ENCODE data around the gene MSH3. TPM values are rescaled to one million over a fixed set of nuclear protein-coding genes. Genes with fewer than 3 reads are reported as not detected.
"Not testable (repeated sequence)": the region's sequence is repeated elsewhere in the genome, so short reads cannot be mapped to it uniquely, and the experiment has no call there.

MSH3 gene
- total RNA-seq, 1 donor from 2014 or later = 19.4 TPM

GRCh38 chr5:80789319-80790016 lies 135.0 kb downstream of the MSH3 start:
- intact Hi-C loops (cut with micrococcal nuclease) = not testable (repeated sequence)

DNA sequence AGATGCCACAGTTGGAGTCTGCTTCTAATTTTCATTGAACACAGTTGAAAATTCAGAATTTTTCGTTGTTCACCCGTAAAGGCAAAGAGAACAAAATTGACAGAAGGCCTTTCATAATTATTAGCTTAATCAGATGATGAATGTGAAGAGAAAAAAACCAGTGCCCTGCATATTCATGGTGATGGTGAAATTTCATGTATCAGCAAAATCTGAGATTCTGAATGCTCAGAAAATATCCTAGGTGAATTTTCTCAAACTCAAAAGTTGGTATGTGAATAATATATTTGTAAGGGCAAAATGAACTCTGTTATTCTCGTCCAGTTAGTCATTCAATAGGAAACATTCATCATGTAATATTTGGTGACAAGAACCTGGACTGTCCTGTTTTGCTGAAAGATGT lies 136.2 kb downstream of the MSH3 start:
- intact Hi-C loops (cut with micrococcal nuclease) = no loop called here

- intact Hi-C loops (cut with micrococcal nuclease) = no loop called here
Measured at GRCh38 chr5:80793354-80793753, 138.9 kb downstream of the MSH3 start.

DNA sequence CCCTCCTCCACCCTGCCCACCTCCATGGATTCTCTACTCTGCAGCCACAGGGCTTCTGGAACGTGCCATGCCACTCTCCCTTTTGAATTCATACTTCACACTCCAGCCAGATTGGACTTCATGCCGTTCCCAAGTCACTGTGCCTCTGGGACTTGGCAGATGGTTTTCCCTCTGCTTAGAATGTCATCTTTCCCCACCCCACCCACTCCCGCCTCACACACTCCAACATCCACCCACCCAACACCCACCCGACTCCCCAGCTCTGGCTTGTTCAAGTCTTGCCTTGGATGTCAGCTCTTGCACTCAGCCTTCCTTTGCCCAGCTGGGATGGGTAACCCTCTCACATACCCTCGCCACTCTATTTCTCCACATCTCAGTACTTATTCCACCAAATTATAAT lies 142.4 kb downstream of the MSH3 start:
- intact Hi-C loops (cut with micrococcal nuclease) = no loop called here

- intact Hi-C loops (cut with micrococcal nuclease) = no loop called here
Measured at GRCh38 chr5:80797428-80798024, 143.1 kb downstream of the MSH3 start.

- intact Hi-C loops (cut with micrococcal nuclease) = no loop called here
Measured at GRCh38 chr5:80798166-80798565, 143.7 kb downstream of the MSH3 start.

GRCh38 chr5:80798633-80799032 lies 144.2 kb downstream of the MSH3 start:
- intact Hi-C loops (cut with micrococcal nuclease) = no loop called here

GRCh38 chr5:80799041-80799440 lies 144.6 kb downstream of the MSH3 start:
- intact Hi-C loops (cut with micrococcal nuclease) = no loop called here

- intact Hi-C loops (cut with micrococcal nuclease) = no loop called here
Measured at GRCh38 chr5:80799573-80799972, 145.1 kb downstream of the MSH3 start.

DNA sequence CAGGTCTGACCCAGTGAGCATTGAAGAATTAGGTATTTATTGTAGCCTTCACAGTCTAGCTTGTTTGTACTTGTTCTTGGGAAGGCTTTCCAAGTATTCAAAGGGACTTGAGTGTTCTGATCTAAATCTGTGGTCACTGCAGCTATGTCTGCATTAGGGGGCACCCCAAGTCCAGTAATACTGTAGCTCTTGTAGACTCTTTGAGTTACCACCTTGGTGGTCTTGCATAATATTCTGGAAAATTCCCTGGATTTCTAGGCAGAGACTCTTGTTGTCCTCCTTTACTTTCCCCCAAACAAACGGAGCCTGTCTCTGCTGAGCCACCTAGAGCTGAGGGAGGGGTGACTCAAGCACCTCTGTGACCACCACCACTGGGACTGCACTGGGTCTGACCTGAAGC lies 149.9 kb downstream of the MSH3 start:
- intact Hi-C loops (cut with micrococcal nuclease) = no loop called here

- intact Hi-C loops (cut with micrococcal nuclease) = no loop called here
Measured at GRCh38 chr5:80805038-80805437, 150.6 kb downstream of the MSH3 start.

DNA sequence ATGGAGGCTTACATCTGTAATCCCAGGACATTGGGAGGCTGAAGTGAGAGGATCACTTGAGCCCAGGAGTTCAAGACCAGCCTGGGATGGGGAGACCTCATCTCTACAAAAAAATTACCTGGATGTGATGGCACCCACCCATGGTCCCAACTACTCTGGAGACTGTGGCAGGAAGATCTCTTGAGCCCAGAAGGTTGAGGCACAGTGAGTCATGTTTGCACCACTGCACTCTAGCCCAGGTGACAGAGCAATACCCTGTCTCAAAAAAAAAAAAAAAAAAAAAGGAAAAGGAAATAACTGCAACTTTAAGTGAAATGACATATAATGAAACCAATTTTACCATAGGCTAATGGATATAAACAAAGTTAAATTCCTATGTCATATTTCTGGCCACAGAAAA lies 152.5 kb downstream of the MSH3 start:
- intact Hi-C loops (cut with micrococcal nuclease) = no loop called here

- intact Hi-C loops (cut with micrococcal nuclease) = no loop called here
Measured at GRCh38 chr5:80809451-80809850, 155.0 kb downstream of the MSH3 start.

- intact Hi-C loops (cut with micrococcal nuclease) = no loop called here
Measured at GRCh38 chr5:80810425-80810824, 156.0 kb downstream of the MSH3 start.

- intact Hi-C loops (cut with micrococcal nuclease) = no loop called here
Measured at GRCh38 chr5:80816590-80816989, 162.1 kb downstream of the MSH3 start.

GRCh38 chr5:80820685-80821084 lies 166.2 kb downstream of the MSH3 start:
- intact Hi-C loops (cut with micrococcal nuclease) = no loop called here

DNA sequence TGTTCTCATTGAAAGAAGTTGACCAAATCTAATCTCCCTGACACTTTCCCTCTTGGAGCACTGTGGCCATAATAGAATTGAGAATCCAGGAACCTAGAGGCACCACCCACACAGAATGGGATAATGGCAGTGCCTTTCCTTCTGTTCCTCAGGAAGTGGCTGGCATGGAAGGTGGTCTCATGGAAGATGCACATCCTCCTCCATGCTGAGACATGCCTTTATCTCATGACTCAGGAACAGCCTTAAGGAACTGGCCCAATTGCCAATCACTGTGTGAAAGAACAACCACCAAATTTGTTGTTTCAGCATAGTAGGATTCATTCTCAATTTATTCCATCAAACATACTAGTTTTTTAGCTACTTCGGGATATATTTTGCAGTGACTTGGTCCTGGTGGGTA lies 168.2 kb downstream of the MSH3 start:
- intact Hi-C loops (cut with micrococcal nuclease) = no loop called here

- intact Hi-C loops (cut with micrococcal nuclease) = not testable (repeated sequence)
Measured at GRCh38 chr5:80824159-80824558, 169.7 kb downstream of the MSH3 start.

DNA sequence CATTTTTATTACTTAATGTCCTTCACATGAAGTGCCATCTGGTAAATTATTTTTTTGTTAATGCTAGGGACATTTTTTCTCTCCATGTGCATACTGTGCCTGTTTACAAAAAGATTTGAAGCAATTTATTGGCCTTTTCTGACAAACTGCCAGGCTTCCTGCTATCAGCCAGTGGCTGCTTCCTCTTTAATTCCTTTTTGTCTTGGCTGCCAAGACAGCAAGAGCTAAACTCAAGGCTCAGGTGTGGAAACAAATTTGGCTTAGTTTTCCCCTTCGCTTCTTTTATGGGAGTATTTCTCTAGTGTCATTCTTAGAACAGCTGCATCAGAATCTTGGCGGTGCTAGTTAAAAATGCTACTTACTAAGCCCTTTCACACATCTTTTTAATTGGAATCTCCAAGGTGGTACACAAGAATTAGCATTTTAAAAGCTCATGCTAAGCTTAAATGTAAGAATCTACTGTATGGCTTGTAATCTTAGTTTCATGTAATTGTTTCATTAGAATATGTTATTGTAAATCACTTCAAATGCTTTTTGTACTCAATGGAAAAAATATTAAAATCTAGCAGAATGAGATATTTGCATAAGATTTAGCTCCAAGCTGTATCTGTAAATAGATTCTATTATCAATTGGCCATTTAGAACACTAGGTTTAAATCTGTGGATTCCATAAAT lies 171.5 kb downstream of the MSH3 start:
- intact Hi-C loops (cut with micrococcal nuclease) = no loop called here

- intact Hi-C loops (cut with micrococcal nuclease) = no loop called here
Measured at GRCh38 chr5:80834710-80835109, 180.3 kb downstream of the MSH3 start.

GRCh38 chr5:80835128-80835527 lies 180.7 kb downstream of the MSH3 start:
- intact Hi-C loops (cut with micrococcal nuclease) = no loop called here

- intact Hi-C loops (cut with micrococcal nuclease) = no loop called here
Measured at GRCh38 chr5:80837679-80838078, 183.2 kb downstream of the MSH3 start.

All from T-helper 1 cell treated with Interleukin-12 subunit alpha and Interleukin-12 subunit beta and Interleukin-4 antibody, amounts not matched to agents 30 ng/mL and 1 ng/mL, for 36 hours (primary cell).